Fibroblast of pulmonary artery (primary cell): ENCODE measurements around the gene RNF138.

Experiments
- DNase-seq: peaks from one replicate; pipeline ENCODE4 v3.0.0-alpha.2; 2010; ENCODE audit warnings: low read depth
- H3K4me3 ChIP-seq: replicated peaks from 2 replicates; pipeline ENCODE4 v1.5.1; 2011; ENCODE audit warnings: low read depth, mild to moderate bottlenecking, control low read depth, low read length, moderate library complexity
- TF ChIP-seq, protein P1 (sequence below): IDR thresholded peaks from 2 replicates; pipeline ENCODE4 v1.5.1; 2011; ENCODE audit warnings: mild to moderate bottlenecking, control low read depth, low read length, inconsistent platforms; ENCODE audit errors: missing control alignments

Gene RNF138

DNA sequence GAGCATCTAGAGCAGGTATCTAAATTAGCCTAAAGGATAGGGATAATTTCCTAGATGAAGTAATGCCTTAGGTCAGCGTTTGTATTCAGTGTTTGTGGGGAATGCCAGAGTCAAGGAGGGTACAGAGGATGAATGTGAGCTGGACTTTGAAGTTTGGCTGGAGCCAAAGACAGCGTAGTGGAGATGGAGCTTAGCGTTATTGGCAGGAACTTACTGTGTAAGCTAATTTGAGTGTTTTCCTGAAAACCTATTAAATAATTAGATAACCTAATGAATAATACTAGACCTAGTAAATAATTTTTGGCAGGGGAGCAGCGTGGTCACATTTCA is 4.2 kb downstream of the RNF138 start:
- DNase-seq = no peak
- TF ChIP-seq, protein P1, sequence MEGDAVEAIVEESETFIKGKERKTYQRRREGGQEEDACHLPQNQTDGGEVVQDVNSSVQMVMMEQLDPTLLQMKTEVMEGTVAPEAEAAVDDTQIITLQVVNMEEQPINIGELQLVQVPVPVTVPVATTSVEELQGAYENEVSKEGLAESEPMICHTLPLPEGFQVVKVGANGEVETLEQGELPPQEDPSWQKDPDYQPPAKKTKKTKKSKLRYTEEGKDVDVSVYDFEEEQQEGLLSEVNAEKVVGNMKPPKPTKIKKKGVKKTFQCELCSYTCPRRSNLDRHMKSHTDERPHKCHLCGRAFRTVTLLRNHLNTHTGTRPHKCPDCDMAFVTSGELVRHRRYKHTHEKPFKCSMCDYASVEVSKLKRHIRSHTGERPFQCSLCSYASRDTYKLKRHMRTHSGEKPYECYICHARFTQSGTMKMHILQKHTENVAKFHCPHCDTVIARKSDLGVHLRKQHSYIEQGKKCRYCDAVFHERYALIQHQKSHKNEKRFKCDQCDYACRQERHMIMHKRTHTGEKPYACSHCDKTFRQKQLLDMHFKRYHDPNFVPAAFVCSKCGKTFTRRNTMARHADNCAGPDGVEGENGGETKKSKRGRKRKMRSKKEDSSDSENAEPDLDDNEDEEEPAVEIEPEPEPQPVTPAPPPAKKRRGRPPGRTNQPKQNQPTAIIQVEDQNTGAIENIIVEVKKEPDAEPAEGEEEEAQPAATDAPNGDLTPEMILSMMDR = no peak
- H3K4me3 ChIP-seq = no peak overlapping the region

DNA sequence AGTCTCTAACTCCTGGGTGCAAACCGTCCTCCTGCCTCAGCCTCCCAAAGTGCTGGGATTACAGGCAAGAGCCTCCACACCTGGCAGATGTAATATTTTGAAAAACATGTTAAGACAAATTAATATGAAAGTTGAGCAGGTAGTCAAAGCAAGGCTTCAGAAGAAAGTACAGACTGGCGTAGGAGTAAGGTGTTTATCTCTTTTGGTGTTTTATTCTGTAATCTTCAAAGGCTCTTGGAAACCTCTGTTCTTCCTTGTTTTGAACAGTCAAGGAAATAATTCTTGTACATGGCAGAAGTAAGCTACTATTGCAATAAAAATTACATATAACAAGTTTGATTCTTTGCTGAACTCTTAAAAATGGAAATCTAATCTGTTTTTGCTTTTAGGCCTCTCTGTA is 5.3 kb downstream of the RNF138 start:
- H3K4me3 ChIP-seq = no peak overlapping the region
- DNase-seq = no peak
- TF ChIP-seq, protein P1 = no peak

DNA sequence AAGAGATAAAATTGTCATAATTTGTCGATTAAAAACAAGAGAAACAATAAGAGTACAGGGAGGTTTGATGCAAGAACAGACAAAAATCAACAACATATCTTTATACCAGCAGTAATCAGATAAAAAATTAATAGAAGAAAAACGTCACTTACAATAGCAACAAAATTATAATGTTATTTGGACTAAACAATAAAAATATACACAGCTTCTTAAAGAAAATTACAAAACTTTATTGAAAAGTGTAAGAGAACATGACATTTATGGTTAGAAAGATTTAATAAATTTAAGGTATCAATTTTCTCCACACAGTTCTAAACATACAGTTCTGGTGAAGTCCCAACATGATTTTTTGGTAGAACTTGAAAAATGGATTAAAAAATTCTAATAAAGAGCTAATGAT is 12.8 kb downstream of the RNF138 start:
- H3K4me3 ChIP-seq = no peak overlapping the region
- TF ChIP-seq, protein P1 = no peak
- no peak for DNase-seq

DNA sequence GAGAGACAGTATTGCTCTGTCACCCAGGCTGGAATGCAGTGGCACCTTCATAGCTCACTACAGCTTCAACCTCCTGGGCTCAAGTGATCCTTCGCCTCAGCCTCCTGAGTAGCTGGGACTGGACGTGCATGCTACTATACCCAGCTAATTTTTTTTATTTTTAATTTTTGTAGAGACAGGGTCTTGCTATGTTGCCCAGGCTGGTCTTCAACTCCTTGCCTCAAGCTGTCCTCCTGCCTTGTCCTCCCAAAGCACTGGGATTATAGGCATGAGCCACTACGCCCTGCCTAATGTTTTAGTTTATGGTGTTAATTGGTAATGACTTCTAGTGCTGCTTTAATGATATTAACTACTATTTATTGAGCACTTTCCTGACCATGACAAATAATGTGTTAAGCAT is 18.3 kb downstream of the RNF138 start:
- DNase-seq = no peak
- no peak overlapping the region for H3K4me3 ChIP-seq
- TF ChIP-seq, protein P1 = no peak

DNA sequence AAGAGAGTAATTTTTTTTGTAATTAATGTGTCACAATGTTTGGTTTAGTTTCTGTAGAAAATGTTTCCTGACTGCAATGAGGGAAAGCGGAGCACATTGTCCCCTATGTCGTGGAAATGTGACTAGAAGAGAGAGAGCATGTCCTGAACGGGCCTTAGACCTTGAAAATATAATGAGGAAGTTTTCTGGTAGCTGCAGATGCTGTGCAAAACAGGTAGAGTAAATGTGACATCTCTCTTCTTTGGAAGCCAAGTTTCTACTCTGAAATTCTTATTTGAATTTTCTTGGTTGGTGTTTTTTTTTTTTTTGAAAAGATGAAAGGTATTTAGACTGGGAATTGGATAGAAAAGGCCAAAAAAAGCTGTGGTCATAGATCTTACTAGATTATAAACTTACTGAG is 20.0 kb downstream of the RNF138 start:
- TF ChIP-seq, protein P1 = no peak
- no peak for DNase-seq
- no peak overlapping the region for H3K4me3 ChIP-seq

DNA sequence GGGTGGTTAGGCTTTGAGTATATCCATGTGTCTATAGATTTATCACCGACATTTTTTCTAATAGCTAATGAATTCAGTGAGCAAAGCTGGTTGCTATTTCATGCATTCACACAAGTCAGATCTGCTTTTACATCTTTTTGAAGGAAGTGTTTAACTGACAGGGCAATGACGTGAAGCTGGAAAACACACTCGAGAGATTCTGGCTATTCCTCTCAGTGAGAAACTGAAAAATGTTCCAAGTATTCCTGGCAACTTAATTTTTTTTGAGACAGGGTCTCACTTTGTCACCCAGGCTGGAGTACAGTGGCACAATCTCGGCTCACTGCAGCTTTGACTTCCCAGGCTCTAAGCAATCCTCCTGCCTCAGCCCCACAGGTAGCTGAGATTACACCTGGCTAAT is 21.2 kb downstream of the RNF138 start:
- DNase-seq = no peak
- H3K4me3 ChIP-seq = no peak overlapping the region
- TF ChIP-seq, protein P1 = no peak

DNA sequence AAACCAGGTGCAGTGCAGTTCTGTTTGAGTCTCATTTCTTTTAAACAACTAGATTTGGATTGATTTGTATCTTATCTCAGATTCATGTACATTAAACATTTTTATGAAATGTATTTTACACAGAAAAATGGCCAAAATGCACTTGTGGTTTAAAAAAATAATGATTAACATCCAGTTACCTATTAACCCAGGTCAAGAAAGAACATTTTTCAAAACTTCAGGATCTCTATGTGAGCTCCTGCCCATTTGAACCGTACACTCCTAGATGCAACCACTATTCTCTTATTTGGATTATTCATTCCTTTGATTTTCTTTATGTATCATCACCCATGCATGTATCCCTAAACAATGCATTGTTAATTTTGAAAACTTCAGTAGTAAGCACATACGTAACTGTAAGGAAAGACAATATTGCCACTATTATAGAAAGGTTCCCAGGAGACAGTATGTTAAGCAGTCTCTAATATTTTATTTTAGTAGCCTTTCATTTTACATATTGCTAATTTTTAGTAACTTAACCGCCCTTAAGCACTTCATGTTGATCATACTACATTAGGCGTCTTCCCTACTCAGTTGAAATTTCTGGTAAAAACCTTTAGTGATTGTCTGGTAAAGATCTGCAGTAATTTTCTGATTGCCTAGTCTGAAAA is 22.7 kb downstream of the RNF138 start:
- TF ChIP-seq, protein P1 = no peak
- H3K4me3 ChIP-seq = no peak overlapping the region
- no peak for DNase-seq
